Measurements from ENCODE around the gene AP3S1. TPM values are rescaled to one million over a fixed set of nuclear protein-coding genes. Genes with fewer than 3 reads are reported as not detected.
"Not testable (repeated sequence)": the region's sequence is repeated elsewhere in the genome, so short reads cannot be mapped to it uniquely, and the experiment has no call there.

Gene AP3S1
- total RNA-seq, 1 donor from 2014 or later, result 117 TPM

DNA sequence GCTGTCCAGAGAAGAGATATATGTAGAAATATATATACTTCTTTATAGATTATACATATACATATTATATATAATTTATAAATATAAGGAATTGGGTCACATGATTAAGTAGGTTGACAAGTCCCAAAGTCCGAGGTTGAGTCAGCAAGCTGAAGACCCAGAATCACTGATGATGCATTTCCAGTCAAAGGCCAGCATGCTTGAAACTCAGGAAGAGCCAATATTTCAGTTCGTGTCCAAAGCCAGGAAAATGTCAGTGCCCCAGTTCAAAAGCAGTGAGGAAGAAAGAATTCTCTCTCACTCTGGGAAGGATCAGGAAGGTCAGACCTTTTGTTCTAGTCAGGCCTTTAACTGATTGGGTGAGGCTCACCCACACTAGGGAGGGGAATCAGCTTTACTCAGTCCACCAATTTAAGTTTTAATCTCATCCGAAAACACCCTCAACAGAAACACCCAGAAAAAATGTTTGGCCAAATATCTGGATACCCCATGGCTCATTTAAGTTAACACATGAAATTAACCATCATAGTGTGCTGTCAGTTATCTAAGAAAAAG is 78.5 kb downstream of the AP3S1 start:
- no peak for DNase-seq (ENCODE audit: low read depth)
- FAIRE-seq, result no peak
- H3K36me3 ChIP-seq (ENCODE audit: control insufficient read depth, insufficient read depth, low read length), result no peaks in the 10 kb centered on the region
- TF ChIP-seq CTCF (IDR thresholded peaks at IDR 0.05; ENCODE audit: insufficient read depth, low read length, severe bottlenecking), result no peak
- H3K27me3 ChIP-seq (ENCODE audit: control insufficient read depth, insufficient read depth, low read length), result no peaks in the 10 kb centered on the region
- no peak overlapping the region for H3K4me3 ChIP-seq (ENCODE audit: low read depth, low read length)

DNA sequence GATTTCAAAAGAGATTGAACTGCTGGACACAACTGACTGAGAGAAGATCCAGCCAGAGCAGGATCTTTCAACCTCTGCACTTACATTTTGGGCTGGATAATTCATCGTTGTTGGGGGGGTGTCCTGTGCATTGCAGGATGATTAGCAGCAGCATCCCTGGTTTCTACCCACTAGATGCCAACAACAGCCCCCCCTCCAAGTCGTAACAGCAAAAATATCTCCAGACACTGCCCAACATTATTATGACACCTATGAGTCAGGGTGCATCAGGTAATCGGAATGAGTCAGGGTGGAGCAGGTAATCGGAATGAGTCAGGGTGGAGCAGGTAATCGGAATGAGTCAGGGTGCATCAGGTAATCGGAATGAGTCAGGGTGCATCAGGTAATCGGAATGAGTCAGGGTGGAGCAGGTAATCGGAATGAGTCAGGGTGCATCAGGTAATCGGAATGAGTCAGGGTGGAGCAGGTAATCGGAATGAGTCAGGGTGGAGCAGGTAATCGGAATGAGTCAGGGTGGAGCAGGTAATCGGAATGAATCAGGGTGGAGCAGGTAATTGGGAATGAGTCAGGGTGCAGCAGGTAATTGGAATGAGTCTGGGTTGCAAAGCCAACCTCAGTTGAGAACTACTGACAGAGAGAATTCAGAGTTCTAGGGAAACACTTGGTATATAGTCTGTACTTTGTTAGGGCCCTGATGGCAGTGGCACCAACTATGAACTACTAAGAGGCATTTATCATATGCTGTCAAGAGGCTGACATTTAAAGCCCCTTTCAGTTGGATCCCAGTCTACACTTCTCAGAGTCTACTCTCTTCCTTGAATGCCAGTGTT is 87.1 kb downstream of the AP3S1 start:
- not testable (repeated sequence) for H3K36me3 ChIP-seq (ENCODE audit: control insufficient read depth, insufficient read depth, low read length); FAIRE-seq; H3K27me3 ChIP-seq (ENCODE audit: control insufficient read depth, insufficient read depth, low read length); DNase-seq (ENCODE audit: low read depth); H3K4me3 ChIP-seq (ENCODE audit: low read depth, low read length)

- not testable (repeated sequence) for H3K27me3 ChIP-seq (ENCODE audit: control insufficient read depth, insufficient read depth, low read length); H3K36me3 ChIP-seq (ENCODE audit: control insufficient read depth, insufficient read depth, low read length); DNase-seq (ENCODE audit: low read depth); FAIRE-seq; H3K4me3 ChIP-seq (ENCODE audit: low read depth, low read length)
Observed at GRCh38 chr5:115930171-115930570, 88.4 kb downstream of the AP3S1 start.

DNA sequence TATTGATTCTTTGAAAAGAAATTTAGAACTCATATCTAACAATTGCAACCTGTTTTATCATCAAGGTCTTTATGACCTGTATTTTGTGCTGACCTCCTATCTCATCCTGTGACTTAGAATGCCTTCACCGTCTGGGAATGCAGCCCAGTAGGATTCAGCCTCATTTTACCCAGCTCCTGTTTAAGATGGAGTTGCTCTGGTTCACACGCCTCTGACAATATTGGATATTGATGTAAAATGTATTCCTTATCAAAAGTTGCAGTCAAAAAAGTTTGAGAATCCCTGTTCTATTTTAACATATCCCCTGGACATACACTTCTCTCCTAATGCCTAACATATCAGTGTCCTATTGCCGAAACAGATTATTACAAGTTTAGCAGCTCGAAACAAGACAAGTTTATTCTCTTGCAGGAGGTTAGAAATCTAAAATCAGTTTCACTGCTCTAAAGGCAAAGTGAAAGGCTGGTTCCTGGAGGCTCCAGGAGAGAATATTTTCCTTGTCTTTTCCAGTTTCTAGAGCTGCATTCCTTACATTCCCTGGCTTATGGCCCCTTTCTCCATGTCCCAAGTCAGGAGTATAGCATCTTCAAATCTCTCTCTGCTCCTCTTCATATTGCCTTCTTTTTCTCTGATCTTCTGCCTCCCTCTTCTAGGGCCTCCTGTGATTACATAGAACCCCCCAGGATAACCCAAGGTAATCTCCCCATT is 89.0 kb downstream of the AP3S1 start:
- Histone ChIP-seq H3K27me3 (ENCODE audit: control insufficient read depth, insufficient read depth, low read length) (no peaks in the 10 kb centered on the region), H3K4me3 (ENCODE audit: low read depth, low read length) (no peak overlapping the region), H3K36me3 (ENCODE audit: control insufficient read depth, insufficient read depth, low read length) (no peaks in the 10 kb centered on the region)
- no peak for TF ChIP-seq CTCF (IDR thresholded peaks at IDR 0.05; ENCODE audit: insufficient read depth, low read length, severe bottlenecking)
- FAIRE-seq (no peak), DNase-seq (ENCODE audit: low read depth) (no peak)

- DNase-seq (ENCODE audit: low read depth) (no peak), FAIRE-seq (no peak)
- H3K36me3 ChIP-seq (ENCODE audit: control insufficient read depth, insufficient read depth, low read length), result no peaks in the 10 kb centered on the region
- H3K4me3 ChIP-seq (ENCODE audit: low read depth, low read length), result no peak overlapping the region
- H3K27me3 ChIP-seq (ENCODE audit: control insufficient read depth, insufficient read depth, low read length), result no peaks in the 10 kb centered on the region
- no peak for TF ChIP-seq CTCF (IDR thresholded peaks at IDR 0.05; ENCODE audit: insufficient read depth, low read length, severe bottlenecking)
Observed at GRCh38 chr5:115932991-115933390, 91.3 kb downstream of the AP3S1 start.

GRCh38 chr5:115934388-115934974 is 92.7 kb downstream of the AP3S1 start:
- Histone ChIP-seq H3K4me3 (ENCODE audit: low read depth, low read length) (no peak overlapping the region), H3K36me3 (ENCODE audit: control insufficient read depth, insufficient read depth, low read length) (no peaks in the 10 kb centered on the region), H3K27me3 (ENCODE audit: control insufficient read depth, insufficient read depth, low read length) (no peaks in the 10 kb centered on the region)
- DNase-seq (ENCODE audit: low read depth), result no peak
- no peak for TF ChIP-seq CTCF (IDR thresholded peaks at IDR 0.05; ENCODE audit: insufficient read depth, low read length, severe bottlenecking)
- no peak for FAIRE-seq

Data from bronchial epithelial cell (primary cell).